ENCODE results near the gene GRXCR1. TPM values are rescaled to one million over a fixed set of nuclear protein-coding genes. Genes with fewer than 3 reads are reported as not detected.

Gene GRXCR1
- total RNA-seq, 2 donors from 2014 or later: 0.24 TPM; not detected in 1

DNA sequence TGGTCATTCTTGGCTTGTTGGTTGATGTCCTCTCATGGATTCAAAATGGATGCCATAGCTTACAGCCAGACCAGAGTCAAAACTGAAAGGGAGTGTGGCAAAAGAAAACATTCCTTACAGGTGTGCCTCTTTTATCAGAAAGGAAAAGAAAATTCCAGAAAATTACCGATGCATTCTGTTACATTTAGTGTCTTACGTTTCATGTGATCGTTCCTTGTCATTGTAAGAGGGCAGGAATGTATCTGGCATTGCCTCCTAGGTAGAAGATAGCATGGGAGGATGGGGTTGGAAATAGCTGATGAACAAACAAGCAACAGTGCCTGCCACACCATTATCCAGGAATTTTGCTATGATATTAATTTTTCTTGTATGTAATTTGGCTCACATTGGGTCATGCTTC lies 13.1 kb downstream of the GRXCR1 start:
- ATAC-seq (replicated peaks in 1 of 2) (no peak), DNase-seq (no peak)
- Mint-ChIP-seq H3K4me3 (no peak overlapping the region), H3K27me3 (ENCODE audit: low read depth) (peaks cover 27% of the 10 kb centered on the region), H3K27ac (no peak overlapping the region), H3K4me1 (ENCODE audit: low read depth) (no peaks in the 10 kb centered on the region), H3K9me3 (no peaks in the 10 kb centered on the region), H3K36me3 (ENCODE audit: insufficient read depth in 2 of 2) (no peaks in the 10 kb centered on the region)

DNA sequence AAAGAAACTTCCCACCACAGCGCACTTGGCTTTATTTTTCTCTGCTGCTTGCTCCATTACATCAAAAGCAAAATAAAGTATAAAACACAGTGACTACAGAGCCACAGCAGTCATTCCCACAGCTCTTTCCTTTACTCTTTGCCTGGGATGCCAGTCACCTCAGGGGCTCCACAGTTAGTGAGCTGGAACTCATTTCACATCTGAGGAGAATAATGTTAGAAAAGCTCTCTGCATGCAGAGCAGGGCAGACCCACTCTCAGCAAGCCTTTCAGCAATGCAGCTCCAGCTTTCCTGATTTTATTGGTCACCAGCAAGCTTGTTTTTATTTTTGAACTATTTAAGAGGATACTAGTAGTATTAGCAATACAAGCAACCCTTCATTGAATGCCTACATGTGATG lies 13.8 kb downstream of the GRXCR1 start:
- Mint-ChIP-seq H3K27me3 (ENCODE audit: low read depth) (peaks cover 27% of the 10 kb centered on the region), H3K9me3 (no peaks in the 10 kb centered on the region), H3K27ac (no peak overlapping the region), H3K4me3 (no peak overlapping the region), H3K36me3 (ENCODE audit: insufficient read depth in 2 of 2) (no peaks in the 10 kb centered on the region), H3K4me1 (ENCODE audit: low read depth) (no peaks in the 10 kb centered on the region)
- no peak for DNase-seq
- no peak for ATAC-seq (replicated peaks in 1 of 2)

DNA sequence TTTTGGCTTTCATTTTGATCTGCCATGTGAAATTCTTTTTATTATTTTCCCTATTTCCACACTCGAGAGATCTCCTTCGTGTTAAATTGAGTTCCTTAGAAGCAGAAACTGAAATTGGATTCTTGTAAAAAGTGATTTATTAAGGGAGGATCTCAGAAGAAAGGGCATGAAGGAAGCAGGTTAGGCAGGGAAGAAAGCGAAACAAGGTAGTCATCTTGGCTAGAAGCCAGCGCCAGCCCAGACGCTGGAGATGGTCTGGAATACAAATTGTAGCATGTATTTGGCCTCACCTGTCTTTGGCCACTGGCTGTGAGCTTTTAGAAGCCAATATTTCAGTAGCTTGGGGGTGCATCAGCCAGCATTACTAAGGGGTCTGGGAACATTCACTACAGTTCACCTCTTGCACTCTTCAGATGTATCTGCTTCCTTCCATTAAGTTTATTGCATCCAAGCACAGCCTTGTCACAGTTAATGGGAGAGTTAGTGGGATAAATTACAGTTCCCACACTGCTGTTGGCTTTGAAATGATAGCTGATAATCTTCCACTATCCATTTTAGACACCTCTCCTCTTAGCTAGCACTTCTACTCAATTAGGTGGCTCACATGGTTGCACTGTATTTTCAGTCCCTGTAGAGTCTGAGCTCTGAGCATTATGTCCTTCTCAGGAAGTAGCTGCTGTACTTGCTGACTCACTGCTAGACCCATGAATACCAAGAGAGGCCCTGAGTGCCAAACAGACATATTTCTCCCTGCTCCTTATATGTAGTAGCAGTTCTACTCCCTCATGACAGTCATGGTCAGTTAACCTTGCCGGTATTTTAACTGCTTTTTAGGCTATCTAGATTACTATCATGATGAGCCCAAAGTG lies 14.6 kb downstream of the GRXCR1 start:
- Mint-ChIP-seq H3K36me3 (ENCODE audit: insufficient read depth in 2 of 2) (no peaks in the 10 kb centered on the region), H3K4me1 (ENCODE audit: low read depth) (no peaks in the 10 kb centered on the region), H3K27me3 (ENCODE audit: low read depth) (peaks cover 27% of the 10 kb centered on the region), H3K27ac (no peak overlapping the region), H3K9me3 (no peaks in the 10 kb centered on the region), H3K4me3 (no peak overlapping the region)
- DNase-seq (no peak), ATAC-seq (replicated peaks in 1 of 2) (no peak)

DNA sequence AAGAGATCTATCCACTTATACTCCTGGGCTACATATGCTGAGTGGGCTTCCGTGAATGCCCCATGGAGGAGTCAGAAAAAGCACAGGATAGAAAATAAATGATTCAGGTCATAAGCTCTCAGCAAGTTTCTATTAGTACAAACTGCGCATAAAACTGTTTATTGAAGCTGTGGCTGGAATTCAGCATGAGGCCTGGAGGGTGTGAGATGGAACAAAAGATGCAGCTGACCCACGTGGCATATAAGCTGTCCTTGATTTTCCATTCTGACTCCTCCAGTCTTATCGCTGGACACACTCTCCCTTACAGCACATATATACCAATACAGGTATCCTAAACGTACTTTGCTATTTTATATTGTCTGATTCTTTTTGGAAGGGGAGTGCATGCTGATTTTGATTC lies 17.9 kb downstream of the GRXCR1 start:
- H3K27ac Mint-ChIP-seq: no peak overlapping the region
- H3K4me1 Mint-ChIP-seq (ENCODE audit: low read depth): no peaks in the 10 kb centered on the region
- peaks cover 20% of the 10 kb centered on the region for H3K27me3 Mint-ChIP-seq (ENCODE audit: low read depth)
- peaks cover 0 to 3% of the 10 kb centered on the region in 2 donors for H3K9me3 Mint-ChIP-seq
- no peak overlapping the region for H3K4me3 Mint-ChIP-seq
- no peak for DNase-seq
- no peak for ATAC-seq (replicated peaks in 1 of 2)
- H3K36me3 Mint-ChIP-seq (ENCODE audit: insufficient read depth in 2 of 2): no peaks in the 10 kb centered on the region

DNA sequence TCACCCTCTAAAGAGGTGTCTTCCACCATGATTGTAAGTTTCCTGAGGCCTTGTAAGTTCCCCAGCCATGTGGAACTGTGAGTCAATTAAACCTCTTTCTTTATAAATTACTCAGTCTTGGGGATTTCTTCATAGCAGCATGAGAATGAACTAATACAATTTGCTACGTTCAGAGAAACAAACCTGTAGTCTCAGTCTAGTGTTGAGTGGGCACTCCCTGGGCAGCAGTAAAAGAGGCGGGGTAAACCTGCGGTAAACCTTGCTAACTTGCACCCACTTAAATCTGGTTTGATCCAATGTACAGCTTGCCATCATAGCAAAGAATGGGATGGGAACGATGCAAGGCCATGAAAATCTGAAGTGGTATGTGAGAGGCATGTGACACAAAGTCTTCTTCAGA lies 22.4 kb downstream of the GRXCR1 start:
- H3K27me3 Mint-ChIP-seq (ENCODE audit: low read depth): peaks cover 4% of the 10 kb centered on the region
- peaks cover 0 to 5% of the 10 kb centered on the region in 2 donors for H3K9me3 Mint-ChIP-seq
- ATAC-seq (replicated peaks in 1 of 2) (peak; percentile 40 to 56), DNase-seq (no peak)
- H3K4me1 Mint-ChIP-seq (ENCODE audit: low read depth): no peaks in the 10 kb centered on the region
- H3K27ac Mint-ChIP-seq: no peak overlapping the region
- no peak overlapping the region for H3K4me3 Mint-ChIP-seq
- H3K36me3 Mint-ChIP-seq (ENCODE audit: insufficient read depth in 2 of 2): no peaks in the 10 kb centered on the region

DNA sequence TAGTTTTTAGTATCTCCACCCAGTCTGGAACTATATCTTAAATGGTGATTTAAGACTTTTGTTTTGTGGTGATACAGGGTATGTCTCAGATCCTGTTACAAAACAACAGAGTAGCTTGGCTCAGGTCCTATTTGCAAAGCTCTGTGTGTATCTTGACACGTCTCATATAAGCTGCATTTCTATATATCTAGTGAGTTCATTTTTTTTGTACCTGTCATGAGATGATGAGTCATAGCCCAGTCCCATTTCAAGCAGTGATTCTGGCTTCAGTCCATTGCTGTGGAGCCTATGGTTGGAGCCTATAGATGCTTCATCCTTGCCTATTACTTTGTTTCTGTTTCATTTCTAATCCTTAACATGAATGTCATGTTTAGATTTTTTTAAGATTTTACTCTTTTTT lies 23.0 kb downstream of the GRXCR1 start:
- Mint-ChIP-seq H3K4me3 (no peak overlapping the region), H3K27me3 (ENCODE audit: low read depth) (no peaks in the 10 kb centered on the region), H3K9me3 (peaks cover 0 to 5% of the 10 kb centered on the region in 2 donors), H3K27ac (peak overlapping the region; percentile 79), H3K4me1 (ENCODE audit: low read depth) (no peaks in the 10 kb centered on the region), H3K36me3 (ENCODE audit: insufficient read depth in 2 of 2) (no peaks in the 10 kb centered on the region)
- ATAC-seq (replicated peaks in 1 of 2) (peak in 1 of 2 donors; percentile 57), DNase-seq (no peak)

DNA sequence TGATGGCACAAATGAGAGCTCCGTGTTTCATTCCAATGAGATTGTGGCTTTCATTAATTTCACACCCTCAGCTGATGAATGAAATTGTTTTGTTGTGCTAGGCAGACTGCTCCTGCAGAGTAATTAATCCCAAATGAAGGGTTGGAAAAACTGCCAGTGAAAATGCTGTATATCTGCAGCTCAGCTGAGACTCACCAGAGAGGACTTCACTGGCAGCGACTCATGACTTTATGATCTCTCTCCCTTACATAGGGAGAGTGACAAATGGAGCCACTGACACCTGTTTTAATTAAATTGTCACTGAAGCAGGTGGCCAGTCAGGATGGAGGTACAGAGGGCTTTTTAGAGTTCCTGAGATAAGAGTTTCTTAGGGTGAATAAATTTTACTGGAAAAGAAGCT lies 24.8 kb downstream of the GRXCR1 start:
- no peak overlapping the region for H3K27ac Mint-ChIP-seq
- no peaks in the 10 kb centered on the region for H3K36me3 Mint-ChIP-seq (ENCODE audit: insufficient read depth in 2 of 2)
- ATAC-seq (replicated peaks in 1 of 2) (no peak), DNase-seq (no peak)
- no peak overlapping the region for H3K4me3 Mint-ChIP-seq
- H3K4me1 Mint-ChIP-seq (ENCODE audit: low read depth): no peaks in the 10 kb centered on the region
- peaks cover 0 to 5% of the 10 kb centered on the region in 2 donors for H3K9me3 Mint-ChIP-seq
- no peaks in the 10 kb centered on the region for H3K27me3 Mint-ChIP-seq (ENCODE audit: low read depth)

DNA sequence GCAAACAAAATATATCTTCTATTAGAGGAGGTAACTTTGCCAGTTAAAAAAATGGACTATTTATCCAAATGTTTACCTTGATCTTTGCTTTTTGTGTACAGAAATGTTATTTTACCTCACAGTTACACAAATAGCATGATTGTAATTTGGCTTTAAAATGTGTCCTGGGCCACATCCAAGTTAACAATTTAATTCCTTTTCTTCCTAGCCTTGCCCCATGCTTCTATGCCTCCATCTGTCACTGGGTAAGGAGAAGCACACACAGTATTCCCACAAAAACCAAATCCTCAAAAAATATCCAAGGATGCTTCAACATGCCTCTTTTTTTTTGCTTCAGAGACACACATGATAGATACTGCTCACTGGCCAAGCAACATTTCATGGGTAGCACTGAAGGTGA lies 30.9 kb downstream of the GRXCR1 start:
- Mint-ChIP-seq H3K4me1 (ENCODE audit: low read depth) (no peaks in the 10 kb centered on the region), H3K27me3 (ENCODE audit: low read depth) (no peaks in the 10 kb centered on the region), H3K36me3 (ENCODE audit: insufficient read depth in 2 of 2) (no peaks in the 10 kb centered on the region), H3K4me3 (no peak overlapping the region), H3K9me3 (peaks cover 0 to 1% of the 10 kb centered on the region in 2 donors), H3K27ac (no peak overlapping the region)
- DNase-seq (no peak), ATAC-seq (replicated peaks in 1 of 2) (no peak)

DNA sequence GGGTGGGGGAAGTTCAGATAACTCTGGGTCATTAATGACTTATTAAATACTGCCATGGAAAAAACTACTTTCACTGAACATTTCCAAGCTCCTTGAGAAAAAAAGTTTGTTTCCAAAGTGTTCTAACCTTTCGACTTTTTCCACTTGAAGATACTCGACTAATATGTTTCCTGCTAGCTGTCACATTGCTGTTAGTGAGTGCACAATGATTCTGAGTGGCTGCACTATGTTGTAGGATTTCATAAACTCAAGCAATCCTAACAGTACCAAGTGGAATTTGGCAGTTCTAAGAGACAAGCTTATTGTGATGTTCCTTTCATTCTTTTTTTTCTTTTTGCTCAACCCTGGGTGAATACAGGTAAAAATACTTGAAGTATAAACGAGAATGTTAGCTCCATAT lies 33.4 kb downstream of the GRXCR1 start:
- DNase-seq (no peak), ATAC-seq (replicated peaks in 1 of 2) (no peak)
- Mint-ChIP-seq H3K36me3 (ENCODE audit: insufficient read depth in 2 of 2) (no peaks in the 10 kb centered on the region), H3K4me3 (no peak overlapping the region), H3K9me3 (no peaks in the 10 kb centered on the region), H3K4me1 (ENCODE audit: low read depth) (no peaks in the 10 kb centered on the region), H3K27me3 (ENCODE audit: low read depth) (no peaks in the 10 kb centered on the region), H3K27ac (no peak overlapping the region)

DNA sequence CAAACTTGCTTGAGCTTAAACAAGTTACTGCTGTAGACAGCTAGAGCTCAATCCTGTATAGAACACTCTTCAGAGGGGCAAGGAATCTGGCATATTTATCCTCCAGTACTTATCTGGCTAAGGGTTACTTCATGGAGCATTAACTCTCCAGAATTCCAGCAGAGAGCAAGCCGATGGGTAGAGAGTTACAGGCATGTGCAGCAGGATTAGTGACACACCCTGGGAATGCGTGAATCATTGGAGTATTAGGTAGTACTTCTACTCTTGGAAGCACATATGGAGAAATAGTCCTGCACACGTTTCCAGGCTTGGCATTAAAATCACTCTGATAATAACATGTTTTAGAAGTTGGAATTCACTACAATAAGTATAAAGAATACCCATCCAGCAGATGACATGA lies 35.4 kb downstream of the GRXCR1 start:
- ATAC-seq (replicated peaks in 1 of 2): no peak
- H3K4me3 Mint-ChIP-seq: no peak overlapping the region
- H3K36me3 Mint-ChIP-seq (ENCODE audit: insufficient read depth in 2 of 2): no peaks in the 10 kb centered on the region
- DNase-seq: no peak
- no peaks in the 10 kb centered on the region for H3K9me3 Mint-ChIP-seq
- H3K27ac Mint-ChIP-seq: no peak overlapping the region
- no peaks in the 10 kb centered on the region for H3K4me1 Mint-ChIP-seq (ENCODE audit: low read depth)
- no peaks in the 10 kb centered on the region for H3K27me3 Mint-ChIP-seq (ENCODE audit: low read depth)

DNA sequence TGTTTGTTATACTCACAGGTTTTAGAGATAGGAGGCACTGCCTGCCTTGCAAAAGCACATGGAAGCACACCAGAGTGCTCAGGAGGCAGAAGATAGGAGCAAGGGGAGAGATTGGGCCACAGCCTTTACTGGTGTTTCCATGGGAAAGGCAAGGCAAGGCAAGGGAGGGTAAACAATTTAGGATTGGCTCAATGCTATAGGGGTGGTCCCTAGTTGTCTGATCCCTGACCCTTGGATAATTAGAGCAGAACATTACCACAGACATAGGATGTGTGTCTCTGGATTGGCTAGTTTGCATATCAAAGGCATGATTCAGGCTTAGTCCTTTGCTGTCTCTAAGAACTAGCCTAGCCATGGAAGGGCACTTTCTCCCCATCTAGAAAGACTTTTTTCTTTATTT lies 36.1 kb downstream of the GRXCR1 start:
- DNase-seq: no peak
- H3K4me1 Mint-ChIP-seq (ENCODE audit: low read depth): no peaks in the 10 kb centered on the region
- H3K9me3 Mint-ChIP-seq: no peaks in the 10 kb centered on the region
- no peaks in the 10 kb centered on the region for H3K27me3 Mint-ChIP-seq (ENCODE audit: low read depth)
- H3K4me3 Mint-ChIP-seq: no peak overlapping the region
- no peaks in the 10 kb centered on the region for H3K36me3 Mint-ChIP-seq (ENCODE audit: insufficient read depth in 2 of 2)
- ATAC-seq (replicated peaks in 1 of 2): no peak
- no peak overlapping the region for H3K27ac Mint-ChIP-seq

DNA sequence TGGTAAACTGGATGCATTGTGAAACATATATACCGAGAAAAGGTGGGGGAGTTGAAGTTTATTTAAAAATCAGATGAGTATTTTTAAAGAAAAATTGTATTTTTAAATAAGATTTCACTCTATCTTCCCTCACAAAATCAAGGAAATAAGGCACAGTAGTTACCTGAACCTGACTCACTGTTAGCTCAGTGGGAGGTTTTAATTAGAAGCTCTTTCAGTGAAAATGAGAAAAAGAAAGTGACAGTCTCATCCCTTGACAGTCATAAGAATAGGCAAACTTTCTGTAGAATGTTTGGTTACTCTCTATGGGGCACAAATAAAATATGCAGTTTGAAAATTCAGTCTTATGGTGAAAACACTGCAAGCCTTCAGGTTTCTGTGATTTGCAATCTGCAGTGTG lies 49.7 kb downstream of the GRXCR1 start:
- no peak overlapping the region for H3K27ac Mint-ChIP-seq
- peaks cover 0 to 3% of the 10 kb centered on the region in 2 donors for H3K9me3 Mint-ChIP-seq
- no peak overlapping the region for H3K4me3 Mint-ChIP-seq
- no peaks in the 10 kb centered on the region for H3K36me3 Mint-ChIP-seq (ENCODE audit: insufficient read depth in 2 of 2)
- H3K27me3 Mint-ChIP-seq (ENCODE audit: low read depth): no peaks in the 10 kb centered on the region
- H3K4me1 Mint-ChIP-seq (ENCODE audit: low read depth): no peaks in the 10 kb centered on the region
- no peak for DNase-seq
- ATAC-seq (replicated peaks in 1 of 2): no peak

DNA sequence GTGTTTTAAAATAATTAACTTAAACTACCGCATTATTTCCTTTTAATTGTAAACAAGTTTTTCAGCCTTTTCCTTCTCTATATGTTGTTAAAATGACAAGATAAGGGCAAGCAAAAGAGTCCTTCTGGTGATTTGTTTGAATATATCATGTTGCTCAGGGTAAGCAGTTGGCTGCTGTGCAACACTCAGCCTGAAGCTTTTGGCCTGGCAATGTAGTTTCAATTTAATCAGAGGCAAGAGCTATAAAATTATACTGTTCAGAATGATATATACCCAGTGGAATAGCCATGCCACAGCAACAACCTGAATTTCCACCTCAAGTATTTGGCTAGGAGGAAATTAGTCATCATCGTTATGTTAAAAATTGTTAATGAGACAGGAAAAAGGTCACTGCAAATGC lies 53.4 kb downstream of the GRXCR1 start:
- H3K36me3 Mint-ChIP-seq (ENCODE audit: insufficient read depth in 2 of 2): no peaks in the 10 kb centered on the region
- ATAC-seq (replicated peaks in 1 of 2): no peak
- no peak overlapping the region for H3K27ac Mint-ChIP-seq
- no peak overlapping the region for H3K4me3 Mint-ChIP-seq
- H3K9me3 Mint-ChIP-seq: no peaks in the 10 kb centered on the region
- no peak for DNase-seq
- H3K27me3 Mint-ChIP-seq (ENCODE audit: low read depth): no peaks in the 10 kb centered on the region
- H3K4me1 Mint-ChIP-seq (ENCODE audit: low read depth): no peaks in the 10 kb centered on the region

DNA sequence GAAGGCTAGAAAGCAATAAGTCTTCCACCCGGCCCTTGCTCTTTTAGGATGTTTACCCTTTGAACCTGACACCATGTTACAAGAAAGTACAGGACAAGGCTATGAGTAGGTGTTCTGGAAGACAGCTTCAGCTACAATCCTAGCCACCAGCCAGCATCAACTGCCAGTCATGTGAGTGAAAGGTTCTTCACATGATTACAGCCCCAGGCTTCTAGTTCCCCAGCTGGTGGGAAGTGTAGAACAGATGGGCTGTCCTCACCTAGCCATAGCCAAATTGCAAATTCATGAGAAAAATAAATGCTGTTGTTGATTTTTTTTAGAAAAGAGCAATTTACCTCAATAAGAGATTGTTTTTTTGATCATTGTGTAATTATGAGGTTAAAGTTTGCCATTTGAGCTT lies 60.8 kb downstream of the GRXCR1 start:
- ATAC-seq (replicated peaks in 1 of 2) (no peak), DNase-seq (no peak)
- H3K36me3 Mint-ChIP-seq (ENCODE audit: insufficient read depth in 2 of 2): no peaks in the 10 kb centered on the region

More for the DNA sequence above, 60.8 kb downstream of the GRXCR1 start:
- no peak overlapping the region for H3K27ac Mint-ChIP-seq
- no peaks in the 10 kb centered on the region for H3K9me3 Mint-ChIP-seq
- H3K4me1 Mint-ChIP-seq (ENCODE audit: low read depth): no peaks in the 10 kb centered on the region
- no peaks in the 10 kb centered on the region for H3K27me3 Mint-ChIP-seq (ENCODE audit: low read depth)
- H3K4me3 Mint-ChIP-seq: no peak overlapping the region
